Neural progenitor cell (in vitro differentiated cells): Measurements from ENCODE around the gene UFC1.

Experiments used
- EZH2 ChIP-seq: fragments of 200-600 bp; sonication (generic); IDR thresholded peaks from 2 replicates; pipeline ENCODE4 v1.6.1; 2017; ENCODE audit warnings: antibody characterized with exemption, mild to moderate bottlenecking, moderate library complexity
- EZH2phosphoT487 ChIP-seq: fragments of 200-600 bp; sonication (generic); IDR thresholded peaks from 2 replicates; pipeline ENCODE4 v1.6.1; 2017; ENCODE audit warnings: antibody characterized with exemption
- TF ChIP-seq, protein P1 (sequence below): fragments of 200-600 bp; sonication (generic); IDR thresholded peaks from 2 replicates; pipeline ENCODE4 v1.5.1; 2017; ENCODE audit warnings: antibody characterized with exemption, mild to moderate bottlenecking

DNA sequence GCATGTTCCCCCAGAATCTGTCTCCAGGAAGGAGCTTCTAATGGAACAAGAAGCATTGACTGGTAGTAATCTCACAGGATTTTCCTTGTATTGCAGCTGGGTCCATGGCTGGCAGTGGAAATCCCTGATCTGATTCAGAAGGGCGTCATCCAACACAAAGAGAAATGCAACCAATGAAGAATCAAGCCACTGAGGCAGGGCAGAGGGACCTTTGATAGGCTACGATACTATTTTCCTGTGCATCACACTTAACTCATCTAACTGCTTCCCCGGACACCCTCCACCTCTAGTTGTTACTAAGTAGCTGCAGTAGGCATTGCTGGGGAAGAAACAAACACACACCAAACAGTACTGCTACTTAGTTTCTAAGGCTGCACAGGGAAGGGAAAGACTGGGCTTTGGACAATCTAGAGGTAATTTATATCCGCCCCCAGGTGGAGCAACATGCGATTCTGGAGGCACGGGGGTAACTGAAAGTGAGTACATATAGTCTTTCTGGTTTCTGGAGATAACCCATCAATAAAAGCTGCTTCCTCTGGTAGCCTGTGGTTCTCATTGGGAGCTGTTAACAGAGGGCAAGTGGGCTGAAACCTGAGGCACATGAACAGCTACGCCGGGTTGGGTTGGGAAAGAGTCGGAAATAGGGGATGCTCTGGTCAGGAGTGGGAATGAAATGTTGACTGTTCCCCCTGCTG lies 4.7 kb downstream of the UFC1 start:
- TF ChIP-seq, protein P1, sequence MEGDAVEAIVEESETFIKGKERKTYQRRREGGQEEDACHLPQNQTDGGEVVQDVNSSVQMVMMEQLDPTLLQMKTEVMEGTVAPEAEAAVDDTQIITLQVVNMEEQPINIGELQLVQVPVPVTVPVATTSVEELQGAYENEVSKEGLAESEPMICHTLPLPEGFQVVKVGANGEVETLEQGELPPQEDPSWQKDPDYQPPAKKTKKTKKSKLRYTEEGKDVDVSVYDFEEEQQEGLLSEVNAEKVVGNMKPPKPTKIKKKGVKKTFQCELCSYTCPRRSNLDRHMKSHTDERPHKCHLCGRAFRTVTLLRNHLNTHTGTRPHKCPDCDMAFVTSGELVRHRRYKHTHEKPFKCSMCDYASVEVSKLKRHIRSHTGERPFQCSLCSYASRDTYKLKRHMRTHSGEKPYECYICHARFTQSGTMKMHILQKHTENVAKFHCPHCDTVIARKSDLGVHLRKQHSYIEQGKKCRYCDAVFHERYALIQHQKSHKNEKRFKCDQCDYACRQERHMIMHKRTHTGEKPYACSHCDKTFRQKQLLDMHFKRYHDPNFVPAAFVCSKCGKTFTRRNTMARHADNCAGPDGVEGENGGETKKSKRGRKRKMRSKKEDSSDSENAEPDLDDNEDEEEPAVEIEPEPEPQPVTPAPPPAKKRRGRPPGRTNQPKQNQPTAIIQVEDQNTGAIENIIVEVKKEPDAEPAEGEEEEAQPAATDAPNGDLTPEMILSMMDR: no peak
- TF ChIP-seq EZH2: no peak
- no peak for TF ChIP-seq EZH2phosphoT487
